ENCODE data around the gene KRT14. TPM values are rescaled to one million over a fixed set of nuclear protein-coding genes. Genes with fewer than 3 reads are reported as not detected.
"Not testable (repeated sequence)": the region's sequence is repeated elsewhere in the genome, so short reads cannot be mapped to it uniquely, and the experiment has no call there.

The KRT14 gene
- total RNA-seq, 1 donor from 2014 or later, result not detected

DNA sequence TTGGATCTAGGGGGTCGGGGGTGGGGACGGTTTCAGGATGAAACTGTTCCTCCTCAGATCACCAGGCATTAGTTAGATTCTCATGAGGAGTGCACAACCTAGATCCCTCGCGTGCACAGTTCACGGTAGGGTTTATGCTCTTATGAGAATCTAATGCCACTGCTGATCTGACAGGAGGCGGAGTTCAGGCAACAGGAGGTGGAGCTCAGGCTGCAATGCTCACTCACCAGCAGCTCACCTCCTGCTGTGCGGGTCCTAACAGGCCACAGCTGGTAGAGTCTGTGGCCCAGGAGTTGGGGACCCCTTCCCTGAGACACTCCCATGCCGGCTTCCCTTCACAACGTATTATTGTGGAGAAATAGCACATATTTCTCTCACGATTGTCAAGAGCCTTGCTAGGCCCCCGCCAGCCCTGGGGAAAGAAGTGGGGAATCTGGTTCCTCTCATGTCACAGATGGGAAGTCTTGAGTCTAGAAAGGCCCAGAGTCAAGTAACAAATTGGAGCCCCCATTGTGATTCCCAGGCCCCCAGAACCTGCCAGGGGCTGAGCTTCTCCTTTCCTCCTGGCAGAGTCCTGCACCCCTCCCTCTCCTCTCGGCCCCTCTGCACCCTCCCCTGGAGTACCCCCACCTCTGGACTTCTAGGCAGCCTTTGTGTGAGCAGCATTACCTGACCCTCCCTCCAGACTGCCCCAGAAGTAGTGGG is 6.1 kb upstream of the KRT14 start:
- Histone ChIP-seq H3K9me3 (replicated peaks) (no peaks in the 10 kb centered on the region), H3K4me1 (no peaks in the 10 kb centered on the region), H3K27me3 (ENCODE audit: low read depth) (peaks cover 81% of the 10 kb centered on the region), H3K36me3 (no peaks in the 10 kb centered on the region), H3K4me3 (no peak overlapping the region), H3K27ac (replicated peaks) (no peak overlapping the region)
- no peak for DNase-seq
- intact Hi-C loops (cut with micrococcal nuclease), result no loop called here
- TF ChIP-seq, protein P1, sequence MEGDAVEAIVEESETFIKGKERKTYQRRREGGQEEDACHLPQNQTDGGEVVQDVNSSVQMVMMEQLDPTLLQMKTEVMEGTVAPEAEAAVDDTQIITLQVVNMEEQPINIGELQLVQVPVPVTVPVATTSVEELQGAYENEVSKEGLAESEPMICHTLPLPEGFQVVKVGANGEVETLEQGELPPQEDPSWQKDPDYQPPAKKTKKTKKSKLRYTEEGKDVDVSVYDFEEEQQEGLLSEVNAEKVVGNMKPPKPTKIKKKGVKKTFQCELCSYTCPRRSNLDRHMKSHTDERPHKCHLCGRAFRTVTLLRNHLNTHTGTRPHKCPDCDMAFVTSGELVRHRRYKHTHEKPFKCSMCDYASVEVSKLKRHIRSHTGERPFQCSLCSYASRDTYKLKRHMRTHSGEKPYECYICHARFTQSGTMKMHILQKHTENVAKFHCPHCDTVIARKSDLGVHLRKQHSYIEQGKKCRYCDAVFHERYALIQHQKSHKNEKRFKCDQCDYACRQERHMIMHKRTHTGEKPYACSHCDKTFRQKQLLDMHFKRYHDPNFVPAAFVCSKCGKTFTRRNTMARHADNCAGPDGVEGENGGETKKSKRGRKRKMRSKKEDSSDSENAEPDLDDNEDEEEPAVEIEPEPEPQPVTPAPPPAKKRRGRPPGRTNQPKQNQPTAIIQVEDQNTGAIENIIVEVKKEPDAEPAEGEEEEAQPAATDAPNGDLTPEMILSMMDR (IDR thresholded peaks at IDR 0.05; ENCODE audit: borderline replicate concordance), result no peak

GRCh38 chr17:41589301-41589700 is 2.6 kb upstream of the KRT14 start:
- H3K27me3 ChIP-seq (ENCODE audit: low read depth), result peaks cover 65% of the 10 kb centered on the region
- intact Hi-C loops (cut with micrococcal nuclease), result no loop called here
- H3K27ac ChIP-seq (replicated peaks), result no peak overlapping the region
- TF ChIP-seq, protein P1 (IDR thresholded peaks at IDR 0.05; ENCODE audit: borderline replicate concordance), result no peak
- no peak overlapping the region for H3K4me3 ChIP-seq
- H3K9me3 ChIP-seq (replicated peaks), result no peaks in the 10 kb centered on the region
- no peaks in the 10 kb centered on the region for H3K4me1 ChIP-seq
- no peak for DNase-seq
- no peaks in the 10 kb centered on the region for H3K36me3 ChIP-seq

DNA sequence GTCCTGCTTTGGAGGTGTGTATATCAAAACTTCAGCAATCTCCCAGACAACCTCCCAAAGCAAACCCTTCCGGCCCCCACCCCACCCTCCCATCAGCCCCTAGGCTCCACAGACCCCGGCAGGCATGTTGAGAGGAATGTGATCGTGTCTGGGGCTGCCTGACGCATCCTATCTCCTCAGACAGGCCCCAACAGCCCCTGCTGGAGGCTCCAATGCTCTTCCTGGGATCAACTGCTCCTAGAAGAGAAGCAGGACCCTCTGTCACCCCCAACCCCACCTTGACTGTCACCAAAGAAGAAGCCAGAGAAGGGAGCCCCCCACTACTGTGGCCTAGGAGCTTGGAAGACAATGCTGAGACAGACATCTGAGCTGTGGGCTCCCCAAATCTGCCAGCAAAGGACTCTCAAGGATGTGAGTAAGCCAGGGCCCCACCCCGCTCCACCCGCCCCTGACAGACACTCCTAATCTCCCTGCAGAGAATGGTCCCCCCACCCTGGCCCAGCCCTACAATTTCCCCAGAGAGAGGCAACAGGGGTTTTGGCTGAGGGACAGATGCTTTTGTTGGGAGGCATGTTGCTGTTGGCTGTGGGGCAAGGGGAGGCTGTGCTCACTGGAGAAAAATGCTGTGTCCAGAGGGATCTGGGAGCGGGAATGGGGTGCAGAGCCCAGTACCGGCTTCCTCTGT is 1.6 kb upstream of the KRT14 start:
- Histone ChIP-seq H3K9me3 (replicated peaks) (no peaks in the 10 kb centered on the region), H3K36me3 (no peaks in the 10 kb centered on the region), H3K27ac (replicated peaks) (no peak overlapping the region), H3K4me3 (no peak overlapping the region), H3K4me1 (no peaks in the 10 kb centered on the region), H3K27me3 (ENCODE audit: low read depth) (peaks cover 65% of the 10 kb centered on the region)
- no peak for DNase-seq
- TF ChIP-seq, protein P1 (IDR thresholded peaks at IDR 0.05; ENCODE audit: borderline replicate concordance), result no peak
- intact Hi-C loops (cut with micrococcal nuclease), result no loop called here

GRCh38 chr17:41585301-41586056 is 1.2 kb downstream of the KRT14 start:
- H3K4me3 ChIP-seq, result no peak overlapping the region
- TF ChIP-seq, protein P1 (IDR thresholded peaks at IDR 0.05; ENCODE audit: borderline replicate concordance), result no peak
- H3K36me3 ChIP-seq, result no peaks in the 10 kb centered on the region
- H3K27ac ChIP-seq (replicated peaks), result no peak overlapping the region
- intact Hi-C loops (cut with micrococcal nuclease), result no loop called here
- DNase-seq, result no peak
- no peaks in the 10 kb centered on the region for H3K9me3 ChIP-seq (replicated peaks)
- H3K4me1 ChIP-seq, result no peaks in the 10 kb centered on the region
- peaks cover 69% of the 10 kb centered on the region for H3K27me3 ChIP-seq (ENCODE audit: low read depth)

GRCh38 chr17:41584331-41584927 is 2.3 kb downstream of the KRT14 start:
- DNase-seq; H3K4me1 ChIP-seq; H3K4me3 ChIP-seq; H3K36me3 ChIP-seq; intact Hi-C loops (cut with micrococcal nuclease); H3K9me3 ChIP-seq (replicated peaks); H3K27ac ChIP-seq (replicated peaks): not testable (repeated sequence)
- H3K27me3 ChIP-seq (ENCODE audit: low read depth), result peaks cover 69% of the 10 kb centered on the region

Measured in left ventricle myocardium inferior (tissue), 1 donor.